Osteoblast (primary cell): ENCODE data around the gene BDKRB2. TPM values are rescaled to one million over a fixed set of nuclear protein-coding genes. Genes with fewer than 3 reads are reported as not detected.

ENCODE experiments used
- DNase-seq: peaks from one replicate; pipeline ENCODE4 v3.0.0; 2011; ENCODE audit warnings: low spot score, mixed read lengths; ENCODE audit not compliant: insufficient read length; ENCODE audit errors: missing footprints
- H2AFZ ChIP-seq: 2 replicates; pipeline ENCODE4 v1.6.0; 2011; ENCODE audit warnings: mild to moderate bottlenecking, low read length
- H3K27ac ChIP-seq: 2 replicates; pipeline ENCODE4 v1.5.1; 2011; ENCODE audit warnings: mild to moderate bottlenecking, low read depth, low read length, moderate library complexity
- H3K27me3 ChIP-seq: 2 replicates; pipeline ENCODE4 v1.6.0; 2012; ENCODE audit warnings: mild to moderate bottlenecking, control low read depth, inconsistent platforms, low read length, moderate library complexity; ENCODE audit not compliant: insufficient read depth
- H3K36me3 ChIP-seq: 2 replicates; pipeline ENCODE4 v1.5.1; 2011; ENCODE audit warnings: mild to moderate bottlenecking, low read length, control low read depth, moderate library complexity; ENCODE audit not compliant: insufficient read depth
- H3K4me1 ChIP-seq: 2 replicates; pipeline ENCODE4 v1.5.1; 2011; ENCODE audit warnings: mild to moderate bottlenecking, low read length, control low read depth, moderate library complexity; ENCODE audit not compliant: insufficient read depth
- H3K4me2 ChIP-seq: 2 replicates; pipeline ENCODE4 v1.6.0; 2011; ENCODE audit warnings: mild to moderate bottlenecking, low read length; ENCODE audit not compliant: insufficient read depth
- H3K4me3 ChIP-seq: fragments of 200-600 bp; sonication (generic); 3 replicates; pipeline ENCODE4 v1.5.1; 2012; ENCODE audit warnings: mild to moderate bottlenecking, low read length, inconsistent platforms; ENCODE audit not compliant: insufficient read depth
- H3K79me2 ChIP-seq: 2 replicates; pipeline ENCODE4 v1.6.0; 2012; ENCODE audit warnings: mild to moderate bottlenecking, low read length, control low read depth, inconsistent platforms; ENCODE audit not compliant: insufficient read depth
- H3K9me3 ChIP-seq: 2 replicates; pipeline ENCODE4 v1.5.1; 2011; ENCODE audit warnings: low read depth, low read length, control low read depth
- H4K20me1 ChIP-seq: 2 replicates; pipeline ENCODE4 v1.6.0; 2012; ENCODE audit warnings: mild to moderate bottlenecking, low read length, control low read depth; ENCODE audit not compliant: insufficient read depth
- CTCF ChIP-seq: IDR thresholded peaks from 2 replicates; pipeline ENCODE4 v1.5.1; 2011; ENCODE audit warnings: mild to moderate bottlenecking, low read depth, low read length, moderate library complexity; ENCODE audit errors: extremely low read depth
- total RNA-seq: library from RNA; depleted of rRNA; stranded (reverse); fragments of >200 nt; gene quantifications from 2 replicates; pipeline ENCODE4 v1.2.3, GENCODE V29; 2012

BDKRB2 gene
- total RNA-seq, 1 donor = 7.6 TPM

GRCh38 chr14:96268431-96269358 lies 64.1 kb downstream of the BDKRB2 start:
- peaks cover 5% of the 10 kb centered on the region for H3K9me3 ChIP-seq
- H3K27ac ChIP-seq = peak overlapping the region; percentile 86
- DNase-seq = peak; percentile 95
- H2AFZ ChIP-seq = peak overlapping the region; percentile 37
- TF ChIP-seq CTCF = no peak
- H3K4me1 ChIP-seq = peaks cover 37% of the 10 kb centered on the region
- peaks cover 16% of the 10 kb centered on the region for H3K36me3 ChIP-seq
- peak overlapping the region; percentile 28 for H3K4me2 ChIP-seq
- no peaks in the 10 kb centered on the region for H4K20me1 ChIP-seq
- peaks cover 2% of the 10 kb centered on the region for H3K79me2 ChIP-seq
- H3K27me3 ChIP-seq = no peaks in the 10 kb centered on the region
- no peak overlapping the region for H3K4me3 ChIP-seq

- no peak for TF ChIP-seq CTCF
- H3K27me3 ChIP-seq = no peaks in the 10 kb centered on the region
- peak overlapping the region; percentile 37 for H2AFZ ChIP-seq
- H3K9me3 ChIP-seq = peaks cover 5% of the 10 kb centered on the region
- H3K79me2 ChIP-seq = peaks cover 2% of the 10 kb centered on the region
- no peak for DNase-seq
- H3K4me2 ChIP-seq = peak overlapping the region; percentile 28
- H3K36me3 ChIP-seq = peaks cover 9% of the 10 kb centered on the region
- no peak overlapping the region for H3K4me3 ChIP-seq
- peaks cover 43% of the 10 kb centered on the region for H3K4me1 ChIP-seq
- H3K27ac ChIP-seq = peak overlapping the region; percentile 86
- no peaks in the 10 kb centered on the region for H4K20me1 ChIP-seq
Observed at GRCh38 chr14:96269359-96269710, 64.7 kb downstream of the BDKRB2 start.

- no peaks in the 10 kb centered on the region for H3K79me2 ChIP-seq
- H3K9me3 ChIP-seq = peaks cover 5% of the 10 kb centered on the region
- H4K20me1 ChIP-seq = no peaks in the 10 kb centered on the region
- no peak overlapping the region for H3K4me3 ChIP-seq
- H3K4me1 ChIP-seq = peaks cover 58% of the 10 kb centered on the region
- peak overlapping the region; percentile 61 for H3K27ac ChIP-seq
- no peak for DNase-seq
- H3K36me3 ChIP-seq = no peaks in the 10 kb centered on the region
- no peak overlapping the region for H2AFZ ChIP-seq
- no peak overlapping the region for H3K4me2 ChIP-seq
- H3K27me3 ChIP-seq = no peaks in the 10 kb centered on the region
- TF ChIP-seq CTCF = no peak
Observed at GRCh38 chr14:96270565-96271420, 66.2 kb downstream of the BDKRB2 start.

- Histone ChIP-seq H2AFZ (no peak overlapping the region), H3K9me3 (peaks cover 5% of the 10 kb centered on the region), H3K27ac (peak overlapping the region; percentile 61), H3K4me1 (peaks cover 58% of the 10 kb centered on the region), H3K27me3 (no peaks in the 10 kb centered on the region), H3K4me3 (no peak overlapping the region), H3K36me3 (no peaks in the 10 kb centered on the region), H4K20me1 (no peaks in the 10 kb centered on the region), H3K4me2 (no peak overlapping the region), H3K79me2 (no peaks in the 10 kb centered on the region)
- no peak for DNase-seq
- no peak for TF ChIP-seq CTCF
Observed at GRCh38 chr14:96271421-96271762, 66.8 kb downstream of the BDKRB2 start.
